GM18499 (cell line): ENCODE results near the gene TRIM71.

Experiments used
- ATAC-seq: cut with Tn5 transposase; IDR thresholded peaks from one replicate; pipeline ENCODE4 v1.9.1; 2021; ENCODE audit warnings: moderate number of reproducible peaks; ENCODE audit not compliant: insufficient read depth, unreplicated experiment

Gene TRIM71

GRCh38 chr3:32861681-32862080 is 43.9 kb downstream of the TRIM71 start:
- ATAC-seq, result no peak

- ATAC-seq, result no peak
Measured at GRCh38 chr3:32862247-32862935, 44.6 kb downstream of the TRIM71 start.

- no peak for ATAC-seq
Measured at GRCh38 chr3:32862936-32863487, 45.2 kb downstream of the TRIM71 start.

- no peak for ATAC-seq
Measured at GRCh38 chr3:32865383-32865782, 47.6 kb downstream of the TRIM71 start.

- ATAC-seq, result no peak
Measured at GRCh38 chr3:32866533-32866932, 48.7 kb downstream of the TRIM71 start.

- no peak for ATAC-seq
Measured at GRCh38 chr3:32867954-32868353, 50.2 kb downstream of the TRIM71 start.

- ATAC-seq, result no peak
Measured at GRCh38 chr3:32868719-32869512, 51.1 kb downstream of the TRIM71 start.

- ATAC-seq, result no peak
Measured at GRCh38 chr3:32869513-32870047, 51.8 kb downstream of the TRIM71 start.

- no peak for ATAC-seq
Measured at GRCh38 chr3:32870373-32871095, 52.7 kb downstream of the TRIM71 start.

- no peak for ATAC-seq
Measured at GRCh38 chr3:32871273-32871672, 53.5 kb downstream of the TRIM71 start.

- ATAC-seq, result no peak
Measured at GRCh38 chr3:32872487-32873382, 54.9 kb downstream of the TRIM71 start.

GRCh38 chr3:32873531-32874130 is 55.8 kb downstream of the TRIM71 start:
- no peak for ATAC-seq

GRCh38 chr3:32876920-32877319 is 59.1 kb downstream of the TRIM71 start:
- ATAC-seq, result no peak

- no peak for ATAC-seq
Measured at GRCh38 chr3:32877598-32877997, 59.8 kb downstream of the TRIM71 start.

GRCh38 chr3:32880225-32880624 is 62.4 kb downstream of the TRIM71 start:
- no peak for ATAC-seq

- ATAC-seq, result no peak
Measured at GRCh38 chr3:32881624-32882023, 63.8 kb downstream of the TRIM71 start.

- ATAC-seq, result no peak
Measured at GRCh38 chr3:32882189-32882588, 64.4 kb downstream of the TRIM71 start.

- ATAC-seq, result peak; percentile 87
Measured at GRCh38 chr3:32882603-32883025, 64.8 kb downstream of the TRIM71 start.

GRCh38 chr3:32883817-32884216 is 66.0 kb downstream of the TRIM71 start:
- no peak for ATAC-seq
